ENCODE measurements around the gene SDK1. TPM values are rescaled to one million over a fixed set of nuclear protein-coding genes. Genes with fewer than 3 reads are reported as not detected.

The SDK1 gene
- total and polyA plus RNA-seq, 11 donors, result 2.2 to 5.8 (median 3.4) TPM

GRCh38 chr7:4244635-4245034 is 943.6 kb downstream of the SDK1 start:
- H3K9me3 ChIP-seq, result peaks cover 0 to 9% (median 2%) of the 10 kb centered on the region in 12 donors
- ATAC-seq (no peak), DNase-seq (no peak)
- no peak overlapping the region for H3K4me3 ChIP-seq
- intact Hi-C loops (cut with DNase I), result no loop called here
- no peaks in the 10 kb centered on the region for H3K36me3 ChIP-seq
- TF ChIP-seq CTCF (IDR thresholded peaks at IDR 0.05) (no peak), POLR2A (IDR thresholded peaks at IDR 0.05) (no peak)
- 81 to 97% (median 89%) methylated on average over 3 to 6 of the region's 6 CpGs for WGBS, 4 donors
- no peaks in the 10 kb centered on the region for H3K27me3 ChIP-seq
- H3K27ac ChIP-seq, result no peak overlapping the region
- H3K4me1 ChIP-seq, result no peaks in the 10 kb centered on the region

- Histone ChIP-seq H3K4me3 (no peak overlapping the region), H3K4me1 (no peaks in the 10 kb centered on the region), H3K36me3 (no peaks in the 10 kb centered on the region), H3K9me3 (peaks cover 0 to 9% (median 2%) of the 10 kb centered on the region in 12 donors), H3K27me3 (no peaks in the 10 kb centered on the region), H3K27ac (no peak overlapping the region)
- 88 to 94% (median 92%) methylated on average over 14 to 19 of the region's 19 CpGs for WGBS, 4 donors
- ATAC-seq (no peak), DNase-seq (no peak)
- intact Hi-C loops (cut with DNase I), result no loop called here
- no peak for TF ChIP-seq POLR2A (IDR thresholded peaks at IDR 0.05)
- TF ChIP-seq CTCF (IDR thresholded peaks at IDR 0.05), result no peak
Observed at GRCh38 chr7:4245135-4245865, 944.2 kb downstream of the SDK1 start.

- no peak for ATAC-seq
- H3K9me3 ChIP-seq, result peaks cover 0 to 13% (median 3%) of the 10 kb centered on the region in 12 donors
- H3K4me1 ChIP-seq, result no peaks in the 10 kb centered on the region
- WGBS, 4 donors, result 80 to 91% (median 86%) methylated on average over 11 to 12 of the region's 12 CpGs
- H3K27ac ChIP-seq, result no peak overlapping the region
- H3K4me3 ChIP-seq, result no peak overlapping the region
- no peaks in the 10 kb centered on the region for H3K36me3 ChIP-seq
- TF ChIP-seq POLR2A (IDR thresholded peaks at IDR 0.05) (no peak), CTCF (IDR thresholded peaks at IDR 0.05) (no peak)
- no peak for DNase-seq
- intact Hi-C loops (cut with DNase I), result no loop called here
- no peaks in the 10 kb centered on the region for H3K27me3 ChIP-seq
Observed at GRCh38 chr7:4245866-4246470, 944.9 kb downstream of the SDK1 start.

- Histone ChIP-seq H3K36me3 (no peaks in the 10 kb centered on the region), H3K27ac (no peak overlapping the region), H3K4me1 (no peaks in the 10 kb centered on the region), H3K4me3 (no peak overlapping the region), H3K27me3 (no peaks in the 10 kb centered on the region), H3K9me3 (peaks cover 0 to 19% (median 8%) of the 10 kb centered on the region in 12 donors)
- intact Hi-C loops (cut with DNase I), result no loop called here
- DNase-seq (no peak), ATAC-seq (no peak)
- WGBS, 4 donors, result 81 to 94% (median 84%) methylated on average over 10 to 11 of the region's 11 CpGs
- TF ChIP-seq POLR2A (IDR thresholded peaks at IDR 0.05), result no peak
- TF ChIP-seq CTCF (IDR thresholded peaks at IDR 0.05), result no peak
Observed at GRCh38 chr7:4246536-4246935, 945.5 kb downstream of the SDK1 start.
